ENCODE measurements around the gene MAGEF1. TPM values are rescaled to one million over a fixed set of nuclear protein-coding genes. Genes with fewer than 3 reads are reported as not detected.
A peak's percentile ranks its signal among the peaks of the same experiment; 100 is the strongest.

The MAGEF1 gene
- total and polyA plus RNA-seq, 9 donors: 28.3 to 48.7 (median 39.7) TPM

DNA sequence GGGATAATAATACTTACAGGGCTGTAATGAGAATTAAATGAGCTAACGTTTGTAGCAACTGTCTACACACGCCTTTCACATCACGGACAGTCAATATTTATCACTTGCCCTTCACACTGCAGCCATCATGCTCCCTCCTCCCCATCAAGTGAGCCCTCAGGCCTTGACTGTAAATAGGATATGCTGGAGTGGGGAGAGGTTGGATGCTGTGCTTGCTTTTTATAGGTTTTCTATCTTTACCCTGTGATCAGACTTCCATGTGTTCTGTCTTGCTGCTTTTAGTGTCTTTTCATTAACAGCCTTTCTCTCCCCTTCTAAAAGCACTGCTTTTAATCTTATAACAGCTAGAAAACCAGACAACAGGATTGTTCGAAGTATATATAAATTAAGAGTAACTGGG, 12.8 kb upstream of the MAGEF1 start:
- Histone ChIP-seq H3K27me3 (no peaks in the 10 kb centered on the region), H3K27ac (no peak overlapping the region), H3K4me3 (no peak overlapping the region), H3K4me1 (ENCODE audit: insufficient read depth) (peaks cover 5% of the 10 kb centered on the region), H3K36me3 (no peaks in the 10 kb centered on the region), H3K9me3 (no peaks in the 10 kb centered on the region)
- no peak for TF ChIP-seq EP300 (IDR thresholded peaks at IDR 0.05)
- TF ChIP-seq POLR2A (IDR thresholded peaks at IDR 0.05): no peak
- TF ChIP-seq, protein P1, sequence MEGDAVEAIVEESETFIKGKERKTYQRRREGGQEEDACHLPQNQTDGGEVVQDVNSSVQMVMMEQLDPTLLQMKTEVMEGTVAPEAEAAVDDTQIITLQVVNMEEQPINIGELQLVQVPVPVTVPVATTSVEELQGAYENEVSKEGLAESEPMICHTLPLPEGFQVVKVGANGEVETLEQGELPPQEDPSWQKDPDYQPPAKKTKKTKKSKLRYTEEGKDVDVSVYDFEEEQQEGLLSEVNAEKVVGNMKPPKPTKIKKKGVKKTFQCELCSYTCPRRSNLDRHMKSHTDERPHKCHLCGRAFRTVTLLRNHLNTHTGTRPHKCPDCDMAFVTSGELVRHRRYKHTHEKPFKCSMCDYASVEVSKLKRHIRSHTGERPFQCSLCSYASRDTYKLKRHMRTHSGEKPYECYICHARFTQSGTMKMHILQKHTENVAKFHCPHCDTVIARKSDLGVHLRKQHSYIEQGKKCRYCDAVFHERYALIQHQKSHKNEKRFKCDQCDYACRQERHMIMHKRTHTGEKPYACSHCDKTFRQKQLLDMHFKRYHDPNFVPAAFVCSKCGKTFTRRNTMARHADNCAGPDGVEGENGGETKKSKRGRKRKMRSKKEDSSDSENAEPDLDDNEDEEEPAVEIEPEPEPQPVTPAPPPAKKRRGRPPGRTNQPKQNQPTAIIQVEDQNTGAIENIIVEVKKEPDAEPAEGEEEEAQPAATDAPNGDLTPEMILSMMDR (IDR thresholded peaks at IDR 0.05): no peak
- intact Hi-C loops (cut with DNase I): no loop called here
- 94% methylated on average over 4 of the region's 4 CpGs for WGBS, 3 donors
- no peak for DNase-seq

DNA sequence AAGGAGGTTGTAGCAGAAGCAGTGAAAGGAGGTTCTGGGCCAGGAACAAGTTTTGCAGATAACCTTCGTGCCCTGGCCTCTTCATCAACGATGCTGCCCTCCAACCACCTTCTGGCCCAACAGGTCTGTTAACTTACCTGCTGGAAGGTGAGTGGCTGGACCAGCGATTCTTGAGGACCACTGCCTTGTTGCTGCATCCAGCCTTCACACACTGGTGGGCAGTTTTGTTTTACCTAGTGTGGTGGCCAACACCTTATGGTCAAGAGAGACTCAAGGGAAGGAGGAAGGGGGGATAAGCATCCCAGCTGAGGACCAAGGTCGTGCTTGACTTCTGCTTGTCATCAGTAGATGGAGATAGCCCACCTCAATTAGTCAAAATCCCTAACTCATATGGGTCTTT, 7.8 kb upstream of the MAGEF1 start:
- WGBS, 3 donors: 84 to 91% (median 87%) methylated on average over 4 of the region's 4 CpGs
- Histone ChIP-seq H3K4me1 (ENCODE audit: insufficient read depth) (peaks cover 9% of the 10 kb centered on the region), H3K27me3 (no peaks in the 10 kb centered on the region), H3K9me3 (no peaks in the 10 kb centered on the region), H3K4me3 (no peak overlapping the region), H3K27ac (no peak overlapping the region), H3K36me3 (no peaks in the 10 kb centered on the region)
- DNase-seq: no peak
- TF ChIP-seq, protein P1 (IDR thresholded peaks at IDR 0.05): no peak
- TF ChIP-seq EP300 (IDR thresholded peaks at IDR 0.05) (no peak), POLR2A (IDR thresholded peaks at IDR 0.05) (no peak)
- intact Hi-C loops (cut with DNase I): loop anchor here in 3 of 4 donors (5.0 to 10.0 kb wide), 3 partner anchors 45 to 142 kb away; no protein-coding TSS in a partner anchor

DNA sequence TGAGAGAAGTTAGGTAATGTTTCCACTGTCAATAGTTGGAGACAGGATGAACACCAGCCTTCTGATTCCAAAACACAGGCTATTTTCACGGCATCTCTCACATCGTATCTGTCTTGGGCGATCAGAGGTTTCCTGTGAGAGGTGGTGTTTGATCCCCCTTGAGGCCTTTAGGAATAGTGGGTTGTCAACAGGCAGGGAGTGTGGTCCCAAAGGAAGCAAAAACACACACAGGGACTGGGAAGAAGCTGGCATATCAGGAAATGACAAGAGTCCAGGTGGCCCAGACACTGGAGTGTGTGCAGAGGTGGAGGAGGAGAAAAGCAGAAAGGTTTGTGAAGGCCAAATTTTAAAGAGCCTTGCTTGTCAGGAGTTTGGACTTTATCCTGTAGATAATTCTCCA, 6.6 kb upstream of the MAGEF1 start:
- TF ChIP-seq POLR2A (IDR thresholded peaks at IDR 0.05) (no peak), EP300 (IDR thresholded peaks at IDR 0.05) (no peak)
- TF ChIP-seq, protein P1 (IDR thresholded peaks at IDR 0.05): no peak
- WGBS, 3 donors: 83 to 96% (median 89%) methylated on average over 3 of the region's 3 CpGs
- H3K27ac ChIP-seq: no peak overlapping the region
- no peaks in the 10 kb centered on the region for H3K36me3 ChIP-seq
- intact Hi-C loops (cut with DNase I): loop anchor here in 3 of 4 donors (5.0 to 10.0 kb wide), 3 partner anchors 46 to 141 kb away; no protein-coding TSS in a partner anchor
- H3K4me1 ChIP-seq (ENCODE audit: insufficient read depth): peaks cover 9% of the 10 kb centered on the region
- no peak for DNase-seq
- no peak overlapping the region for H3K4me3 ChIP-seq
- H3K27me3 ChIP-seq: no peaks in the 10 kb centered on the region
- no peaks in the 10 kb centered on the region for H3K9me3 ChIP-seq

DNA sequence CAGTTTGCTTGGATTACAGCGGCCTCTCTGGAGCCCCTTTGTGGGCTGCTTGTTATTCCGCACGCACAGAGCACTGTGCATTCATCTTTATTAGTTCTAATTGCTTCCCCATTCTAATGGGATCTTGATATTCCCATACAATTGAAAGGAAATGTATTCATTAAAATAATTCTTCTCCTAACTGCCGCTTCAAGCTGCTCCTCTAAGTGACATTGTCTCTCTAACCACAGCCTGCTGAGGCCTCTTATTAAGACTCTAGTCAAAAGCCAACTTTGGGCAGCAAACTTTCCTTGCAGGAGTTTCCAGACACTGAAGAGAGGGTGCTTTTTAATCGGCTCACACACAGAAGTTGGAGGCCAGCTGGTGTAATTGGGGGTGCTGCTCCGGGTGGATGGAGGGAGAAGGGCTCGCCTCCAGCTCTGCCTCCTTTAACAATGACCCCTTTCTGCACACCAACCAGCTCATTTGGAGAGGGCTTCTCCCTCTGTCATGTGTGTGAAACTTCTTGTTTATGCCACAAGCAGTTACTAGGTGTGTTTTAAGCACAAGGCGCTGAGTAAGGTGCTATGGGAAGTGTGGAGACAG, 5.6 kb upstream of the MAGEF1 start:
- Histone ChIP-seq H3K27me3 (no peaks in the 10 kb centered on the region), H3K4me3 (no peak overlapping the region), H3K27ac (peak overlapping the region; percentile 64), H3K9me3 (no peaks in the 10 kb centered on the region), H3K4me1 (ENCODE audit: insufficient read depth) (peaks cover 9% of the 10 kb centered on the region), H3K36me3 (no peaks in the 10 kb centered on the region)
- TF ChIP-seq, protein P1 (IDR thresholded peaks at IDR 0.05): no peak
- TF ChIP-seq POLR2A (IDR thresholded peaks at IDR 0.05): no peak
- no peak for DNase-seq
- 46 to 54% (median 54%) methylated on average over 8 of the region's 8 CpGs for WGBS, 3 donors
- intact Hi-C loops (cut with DNase I): loop anchor here in 3 of 4 donors (5.0 to 10.0 kb wide), 3 partner anchors 47 to 140 kb away; no protein-coding TSS in a partner anchor
